Measurements from ENCODE around the gene BANP.
"Not testable (repeated sequence)": the region's sequence is repeated elsewhere in the genome, so short reads cannot be mapped to it uniquely, and the experiment has no call there.

Gene BANP

DNA sequence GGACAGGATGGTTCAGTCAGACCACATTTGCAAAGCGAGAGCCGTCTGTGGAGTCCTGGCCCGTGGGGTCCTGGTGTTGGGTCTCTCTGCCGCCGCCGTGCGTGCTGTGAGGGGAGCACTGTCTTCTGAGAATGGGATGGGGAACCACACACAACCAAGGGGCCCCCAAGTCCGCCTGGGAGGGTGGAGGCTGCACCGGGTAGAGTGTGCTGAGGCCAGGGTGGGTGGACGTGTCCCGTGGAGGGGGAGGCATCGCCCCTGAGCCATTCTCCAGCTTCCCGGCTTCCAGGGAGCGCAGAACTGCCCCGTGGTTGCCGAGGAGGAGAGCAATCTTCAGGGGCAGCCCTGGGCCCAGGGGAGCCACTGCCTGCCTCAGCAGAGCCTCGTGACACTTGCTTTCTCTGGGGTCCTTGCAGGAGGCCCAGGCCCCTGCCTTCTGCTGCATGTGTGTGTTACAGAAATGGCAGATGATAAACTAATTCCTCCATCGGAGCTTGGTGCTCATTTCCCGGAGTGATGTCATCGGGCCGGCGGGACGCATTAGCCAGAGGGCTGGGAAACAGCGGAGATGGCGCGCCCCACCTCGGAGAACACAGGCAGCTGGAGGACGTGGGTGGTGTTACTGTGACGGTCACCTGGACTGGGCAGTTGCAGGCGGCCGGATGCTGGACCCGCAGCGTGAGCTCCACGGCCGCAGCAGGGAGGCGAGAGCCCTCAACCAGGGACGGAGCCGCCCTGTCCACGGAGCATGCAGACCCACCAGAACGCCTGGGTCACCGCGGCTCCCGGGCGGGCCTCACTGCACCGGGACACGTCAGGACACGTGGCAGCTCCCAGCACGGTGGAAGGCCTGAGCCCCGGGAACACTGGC, 168.9 kb downstream of the BANP start:
- not testable (repeated sequence) for H3K36me3 ChIP-seq (ENCODE audit: control insufficient read depth, insufficient read depth, low read length); DNase-seq; H3K27ac ChIP-seq (ENCODE audit: insufficient read depth, low read length, poor library complexity, severe bottlenecking); H3K9me3 ChIP-seq (ENCODE audit: control insufficient read depth, low read length); H3K4me1 ChIP-seq (ENCODE audit: control insufficient read depth, insufficient read depth, low read length, poor library complexity, severe bottlenecking); H3K4me3 ChIP-seq (ENCODE audit: insufficient read depth, low read depth, low read length, poor library complexity, severe bottlenecking); H3K27me3 ChIP-seq (replicated peaks; ENCODE audit: control insufficient read depth, insufficient read depth, low read length, poor library complexity, severe bottlenecking)

DNA sequence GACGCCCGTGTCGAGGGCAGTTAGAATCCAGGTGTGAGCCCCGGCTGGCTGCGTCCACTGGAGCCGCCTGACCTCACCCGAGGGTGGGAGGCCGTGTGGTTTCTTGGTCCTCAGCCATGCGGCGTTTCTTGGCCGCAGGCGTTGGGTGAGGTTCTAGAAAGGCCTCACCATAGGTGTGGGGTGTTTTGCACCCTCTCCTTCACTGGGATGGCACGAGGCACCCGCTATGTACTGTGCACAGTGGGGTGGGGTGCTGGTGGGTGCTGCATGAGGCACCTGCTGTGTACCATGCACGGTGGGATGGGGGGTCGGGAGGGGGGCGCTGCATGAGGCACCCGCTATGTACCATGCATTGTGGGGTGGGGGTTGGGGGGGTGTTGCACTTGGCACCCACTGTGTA, 169.6 kb downstream of the BANP start:
- Histone ChIP-seq H3K4me1 (ENCODE audit: control insufficient read depth, insufficient read depth, low read length, poor library complexity, severe bottlenecking) (no peaks in the 10 kb centered on the region), H3K27me3 (replicated peaks; ENCODE audit: control insufficient read depth, insufficient read depth, low read length, poor library complexity, severe bottlenecking) (no peaks in the 10 kb centered on the region), H3K9me3 (ENCODE audit: control insufficient read depth, low read length) (no peaks in the 10 kb centered on the region), H3K36me3 (ENCODE audit: control insufficient read depth, insufficient read depth, low read length) (no peaks in the 10 kb centered on the region), H3K4me3 (ENCODE audit: insufficient read depth, low read depth, low read length, poor library complexity, severe bottlenecking) (no peak overlapping the region), H3K27ac (ENCODE audit: insufficient read depth, low read length, poor library complexity, severe bottlenecking) (no peak overlapping the region)
- DNase-seq, result no peak

DNA sequence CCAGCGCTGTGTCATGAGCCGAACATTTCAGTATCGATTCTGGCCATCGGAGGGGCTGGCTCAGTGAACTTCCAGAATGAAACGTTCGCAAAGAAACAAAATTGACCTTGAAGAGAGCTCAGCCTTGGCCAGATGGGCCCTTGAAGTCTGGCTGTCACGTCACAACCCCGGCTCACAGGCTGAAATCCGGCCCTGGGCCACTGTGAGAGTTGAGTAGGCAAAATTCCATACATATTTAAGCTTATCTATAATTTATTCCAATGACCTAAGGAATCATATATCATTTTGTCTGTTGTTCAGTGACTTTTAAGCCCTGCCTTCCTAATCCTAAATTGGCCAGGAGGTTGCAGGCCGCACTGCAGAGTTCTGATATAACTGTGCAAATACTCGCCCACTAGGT, 170.2 kb downstream of the BANP start:
- H3K27ac ChIP-seq (ENCODE audit: insufficient read depth, low read length, poor library complexity, severe bottlenecking); H3K9me3 ChIP-seq (ENCODE audit: control insufficient read depth, low read length); DNase-seq; H3K27me3 ChIP-seq (replicated peaks; ENCODE audit: control insufficient read depth, insufficient read depth, low read length, poor library complexity, severe bottlenecking); H3K4me3 ChIP-seq (ENCODE audit: insufficient read depth, low read depth, low read length, poor library complexity, severe bottlenecking); H3K4me1 ChIP-seq (ENCODE audit: control insufficient read depth, insufficient read depth, low read length, poor library complexity, severe bottlenecking); H3K36me3 ChIP-seq (ENCODE audit: control insufficient read depth, insufficient read depth, low read length): not testable (repeated sequence)

DNA sequence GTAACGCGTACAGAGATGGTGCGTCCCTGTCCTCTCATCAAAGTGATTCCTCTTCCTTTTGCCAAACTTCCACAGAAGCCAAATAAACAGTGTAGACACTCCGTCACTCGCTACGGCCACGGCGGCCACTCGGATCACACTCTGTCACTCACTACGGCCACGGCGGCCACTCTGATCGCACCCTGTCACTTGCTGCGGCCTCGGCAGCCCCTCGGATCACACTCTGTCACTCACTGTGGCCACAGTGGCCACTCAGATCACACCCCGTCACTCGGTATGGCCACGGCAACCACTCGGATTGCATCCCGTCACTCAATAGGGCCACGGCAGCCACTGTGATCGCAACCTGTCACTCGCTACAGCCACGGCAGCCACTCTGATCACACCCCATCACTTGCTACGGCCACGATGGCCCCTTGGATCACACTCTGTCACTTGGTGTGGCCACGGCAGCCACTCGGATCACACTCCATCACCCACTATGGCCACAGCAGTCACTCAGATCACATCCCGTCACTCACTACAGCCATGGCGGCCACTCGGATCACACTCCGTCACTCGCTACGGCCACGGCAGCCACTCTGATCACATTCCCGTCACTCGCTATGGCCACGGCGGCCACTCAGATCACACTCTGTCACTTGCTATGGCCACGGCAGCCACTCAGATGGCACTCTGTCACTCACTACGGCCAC, 170.8 kb downstream of the BANP start:
- no peak for DNase-seq
- Histone ChIP-seq H3K27me3 (replicated peaks; ENCODE audit: control insufficient read depth, insufficient read depth, low read length, poor library complexity, severe bottlenecking) (no peaks in the 10 kb centered on the region), H3K36me3 (ENCODE audit: control insufficient read depth, insufficient read depth, low read length) (no peaks in the 10 kb centered on the region), H3K9me3 (ENCODE audit: control insufficient read depth, low read length) (no peaks in the 10 kb centered on the region), H3K27ac (ENCODE audit: insufficient read depth, low read length, poor library complexity, severe bottlenecking) (no peak overlapping the region), H3K4me1 (ENCODE audit: control insufficient read depth, insufficient read depth, low read length, poor library complexity, severe bottlenecking) (no peaks in the 10 kb centered on the region), H3K4me3 (ENCODE audit: insufficient read depth, low read depth, low read length, poor library complexity, severe bottlenecking) (no peak overlapping the region)

All from effector memory CD4-positive, alpha-beta T cell (primary cell).